Prostate gland (tissue), 2 donors: ENCODE results near the gene QSOX1. TPM values are rescaled to one million over a fixed set of nuclear protein-coding genes. Genes with fewer than 3 reads are reported as not detected.

Experiments used
- DNase-seq: peaks from one replicate; pipeline ENCODE4 v3.0.0-alpha.2; 2019; ENCODE audit warnings: low spot score
- H3K27ac ChIP-seq, 2 donors: fragments of 200-600 bp; sonication (generic); 2 replicates each; pipeline ENCODE4 v1.5.1; 2017 to 2019
- H3K27me3 ChIP-seq: fragments of 200-600 bp; sonication (generic); replicated peaks from 2 replicates; pipeline ENCODE4 v1.5.1; 2019; ENCODE audit not compliant: insufficient read depth
- H3K36me3 ChIP-seq, 2 donors: fragments of 200-600 bp; sonication (generic); 1 replicate in 1 of 2; 2 replicates in 1 of 2; pipeline versions ENCODE4 v1.5.1 to v1.8.1; 2017 to 2019
- H3K4me1 ChIP-seq: fragments of 200-600 bp; sonication (generic); replicated peaks from 2 replicates; pipeline ENCODE4 v1.5.1; 2019
- H3K4me3 ChIP-seq, 2 donors: fragments of 200-600 bp; sonication (generic); 2 replicates each; pipeline ENCODE4 v1.5.1; 2017 to 2019
- H3K9me3 ChIP-seq: fragments of 200-600 bp; sonication (generic); 2 replicates; pipeline ENCODE4 v1.5.1; 2017
- CTCF ChIP-seq, 4 experiments: fragments of 200-600 bp in 2 of 4; fragments of 450-650 bp in 2 of 4; sonication (generic) in 2 of 4; IDR thresholded peaks; 1 replicate in 3 of 4; 2 replicates in 1 of 4; pipeline ENCODE4 v1.5.1; 2016 to 2019; ENCODE audit warnings: antibody characterized with exemption in 4 of 4, mild to moderate bottlenecking in 2 of 4, moderate library complexity in 2 of 4
- POLR2A ChIP-seq: fragments of 450-650 bp; IDR thresholded peaks from one replicate; pipeline ENCODE4 v1.6.1; 2016; ENCODE audit warnings: antibody characterized with exemption, mild to moderate bottlenecking
- POLR2AphosphoS5 ChIP-seq: sonication (generic); formaldehyde crosslinking; IDR thresholded peaks from one replicate; pipeline ENCODE4 v1.6.1; 2017; ENCODE audit warnings: antibody characterized with exemption
- WGBS: methylation state at CpG from one replicate; pipeline ENCODE4 v1.1.5; 2018; 5-methylcytosine and 5-hydroxymethylcytosine counted together
- intact Hi-C: fragments of 100-400 bp; cut with DNase I; formaldehyde crosslinking; loops from one replicate; pipeline ENCODE4 v1.14.2; 2022
- total RNA-seq, 2 donors: library from RNA; depleted of rRNA; stranded (reverse); fragments of >200 nt; gene quantifications; one replicate each; pipeline ENCODE4 v1.1.0, GENCODE V29; 2016

The QSOX1 gene
- total RNA-seq, 2 donors from 2014 or later: 77.3 to 471 TPM

GRCh38 chr1:180234369-180235076 is 79.9 kb downstream of the QSOX1 start:
- H3K9me3 ChIP-seq: no peaks in the 10 kb centered on the region
- no peak for DNase-seq
- H3K27me3 ChIP-seq: peaks cover 65% of the 10 kb centered on the region
- peaks cover 14% of the 10 kb centered on the region for H3K4me1 ChIP-seq
- 5% methylated on average over 47 of the region's 51 CpGs for WGBS
- H3K27ac ChIP-seq: no peak overlapping the region
- intact Hi-C loops: no loop called here
- H3K4me3 ChIP-seq: no peak overlapping the region
- TF ChIP-seq POLR2AphosphoS5: no peak
- no peak for TF ChIP-seq CTCF (IDR thresholded peaks at IDR 0.05)
- no peak for TF ChIP-seq POLR2A
- no peaks in the 10 kb centered on the region for H3K36me3 ChIP-seq

GRCh38 chr1:180235077-180235501 is 80.4 kb downstream of the QSOX1 start:
- H3K27ac ChIP-seq: no peak overlapping the region
- H3K27me3 ChIP-seq: peaks cover 65% of the 10 kb centered on the region
- DNase-seq: no peak
- intact Hi-C loops: no loop called here
- 3% methylated on average over 21 of the region's 30 CpGs for WGBS
- no peak for TF ChIP-seq POLR2AphosphoS5
- no peak for TF ChIP-seq POLR2A
- no peak for TF ChIP-seq CTCF (IDR thresholded peaks at IDR 0.05)
- no peaks in the 10 kb centered on the region for H3K9me3 ChIP-seq
- H3K4me1 ChIP-seq: peaks cover 14% of the 10 kb centered on the region
- H3K36me3 ChIP-seq: no peaks in the 10 kb centered on the region
- H3K4me3 ChIP-seq: no peak overlapping the region

- Histone ChIP-seq H3K4me3 (no peak overlapping the region), H3K27me3 (peaks cover 61% of the 10 kb centered on the region), H3K9me3 (no peaks in the 10 kb centered on the region), H3K27ac (no peak overlapping the region), H3K4me1 (peaks cover 10% of the 10 kb centered on the region), H3K36me3 (no peaks in the 10 kb centered on the region)
- no peak for DNase-seq
- no peak for TF ChIP-seq POLR2A
- TF ChIP-seq POLR2AphosphoS5: no peak
- TF ChIP-seq CTCF (IDR thresholded peaks at IDR 0.05): no peak
- WGBS: 7% methylated on average over 49 of the region's 49 CpGs
- intact Hi-C loops: no loop called here
Measured at GRCh38 chr1:180235502-180236239, 81.0 kb downstream of the QSOX1 start.

GRCh38 chr1:180236698-180237509 is 82.2 kb downstream of the QSOX1 start:
- WGBS: 6% methylated on average over 16 of the region's 16 CpGs
- intact Hi-C loops: no loop called here
- no peak overlapping the region for H3K27ac ChIP-seq
- no peaks in the 10 kb centered on the region for H3K36me3 ChIP-seq
- peaks cover 56% of the 10 kb centered on the region for H3K27me3 ChIP-seq
- H3K9me3 ChIP-seq: no peaks in the 10 kb centered on the region
- TF ChIP-seq CTCF (IDR thresholded peaks at IDR 0.05): no peak
- TF ChIP-seq POLR2AphosphoS5: no peak
- TF ChIP-seq POLR2A: no peak
- no peak for DNase-seq
- H3K4me1 ChIP-seq: no peaks in the 10 kb centered on the region
- H3K4me3 ChIP-seq: no peak overlapping the region
